GM18505 (cell line): ENCODE measurements around the gene ZNF280B.
"Not testable (repeated sequence)": the region's sequence is repeated elsewhere in the genome, so short reads cannot be mapped to it uniquely, and the experiment has no call there.

Source experiments
- ATAC-seq: cut with Tn5 transposase; IDR thresholded peaks from one replicate; pipeline ENCODE4 v1.9.1; 2021; ENCODE audit not compliant: unreplicated experiment
- POLR2A ChIP-seq: IDR thresholded peaks from 4 replicates; pipeline ENCODE4 v1.6.1; 2011; ENCODE audit warnings: borderline replicate concordance; ENCODE audit not compliant: insufficient read depth, insufficient read length; ENCODE audit errors: extremely low read depth

The ZNF280B gene

GRCh38 chr22:22474733-22475132, 33.8 kb downstream of the ZNF280B start:
- no peak for TF ChIP-seq POLR2A
- no peak for ATAC-seq

GRCh38 chr22:22471104-22471503, 37.4 kb downstream of the ZNF280B start:
- ATAC-seq, result not testable (repeated sequence)

- ATAC-seq, result no peak
- TF ChIP-seq POLR2A, result no peak
These were observed 39.0 kb downstream of the ZNF280B start for GRCh38 chr22:22469527-22469926.

GRCh38 chr22:22468794-22469469, 39.6 kb downstream of the ZNF280B start:
- not testable (repeated sequence) for ATAC-seq

GRCh38 chr22:22467112-22467511, 41.4 kb downstream of the ZNF280B start:
- no peak for ATAC-seq
- no peak for TF ChIP-seq POLR2A

- TF ChIP-seq POLR2A, result no peak
- no peak for ATAC-seq
These were observed 42.8 kb downstream of the ZNF280B start for GRCh38 chr22:22465782-22466181.

- no peak for ATAC-seq
- TF ChIP-seq POLR2A, result no peak
These were observed 43.4 kb downstream of the ZNF280B start for GRCh38 chr22:22465094-22465602.

GRCh38 chr22:22464541-22465054, 43.9 kb downstream of the ZNF280B start:
- no peak for ATAC-seq
- TF ChIP-seq POLR2A, result no peak

- no peak for ATAC-seq
- no peak for TF ChIP-seq POLR2A
These were observed 44.5 kb downstream of the ZNF280B start for GRCh38 chr22:22463855-22464540.

- no peak for ATAC-seq
- TF ChIP-seq POLR2A, result no peak
These were observed 45.6 kb downstream of the ZNF280B start for GRCh38 chr22:22462813-22463567.

- no peak for TF ChIP-seq POLR2A
These were observed 47.0 kb downstream of the ZNF280B start for GRCh38 chr22:22461583-22461982.

GRCh38 chr22:22461111-22461510, 47.4 kb downstream of the ZNF280B start:
- ATAC-seq, result no peak
- no peak for TF ChIP-seq POLR2A

More at GRCh38 chr22:22461583-22461982, 47.0 kb downstream of the ZNF280B start:
- no peak for ATAC-seq

GRCh38 chr22:22460635-22461034, 47.9 kb downstream of the ZNF280B start:
- TF ChIP-seq POLR2A, result no peak
- ATAC-seq, result no peak

GRCh38 chr22:22460060-22460459, 48.5 kb downstream of the ZNF280B start:
- ATAC-seq, result no peak
- no peak for TF ChIP-seq POLR2A

- ATAC-seq, result no peak
- TF ChIP-seq POLR2A, result no peak
These were observed 49.5 kb downstream of the ZNF280B start for GRCh38 chr22:22458896-22459588.
